ENCODE results near the gene GMFB. TPM values are rescaled to one million over a fixed set of nuclear protein-coding genes. Genes with fewer than 3 reads are reported as not detected.
"Not testable (repeated sequence)": the region's sequence is repeated elsewhere in the genome, so short reads cannot be mapped to it uniquely, and the experiment has no call there.

The GMFB gene
- total and polyA plus RNA-seq, 9 donors: 36.0 to 66.2 (median 50.4) TPM

DNA sequence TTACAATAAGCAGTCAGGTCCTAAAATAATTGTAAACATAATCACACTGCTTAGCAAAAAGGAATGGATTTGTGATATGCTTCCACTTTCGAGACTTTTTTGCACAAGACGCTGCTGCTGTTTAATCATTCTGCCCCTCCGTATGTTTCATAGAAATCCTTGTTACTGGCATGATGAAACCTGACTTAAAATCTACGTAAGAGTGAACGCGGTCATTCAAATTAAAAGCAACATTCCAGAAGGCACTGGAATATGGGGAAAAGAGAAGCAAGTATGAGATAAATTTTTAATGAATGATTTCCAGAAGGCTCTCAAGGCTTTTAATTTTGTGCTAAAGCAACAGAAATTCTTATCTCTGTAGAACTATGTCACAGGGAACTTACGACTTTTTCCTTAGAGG is 48.7 kb downstream of the GMFB start:
- H3K27me3 ChIP-seq (ENCODE audit: control insufficient read depth, insufficient read depth, low read length): no peaks in the 10 kb centered on the region
- no CpG with 5 or more reads among the region's 7 CpGs for WGBS (ENCODE audit: insufficient coverage)
- H3K36me3 ChIP-seq (ENCODE audit: control insufficient read depth, insufficient read depth, low read length): peaks cover 3% of the 10 kb centered on the region
- H3K4me3 ChIP-seq (ENCODE audit: low read length): peak overlapping the region; percentile 75
- H3K27ac ChIP-seq (ENCODE audit: low read length): peak overlapping the region; percentile 98
- peaks cover 10% of the 10 kb centered on the region for H3K4me1 ChIP-seq (ENCODE audit: control insufficient read depth, insufficient read depth, low read length)
- DNase-seq: no peak
- no peaks in the 10 kb centered on the region for H3K9me3 ChIP-seq (replicated peaks; ENCODE audit: control insufficient read depth, low read depth, low read length)

DNA sequence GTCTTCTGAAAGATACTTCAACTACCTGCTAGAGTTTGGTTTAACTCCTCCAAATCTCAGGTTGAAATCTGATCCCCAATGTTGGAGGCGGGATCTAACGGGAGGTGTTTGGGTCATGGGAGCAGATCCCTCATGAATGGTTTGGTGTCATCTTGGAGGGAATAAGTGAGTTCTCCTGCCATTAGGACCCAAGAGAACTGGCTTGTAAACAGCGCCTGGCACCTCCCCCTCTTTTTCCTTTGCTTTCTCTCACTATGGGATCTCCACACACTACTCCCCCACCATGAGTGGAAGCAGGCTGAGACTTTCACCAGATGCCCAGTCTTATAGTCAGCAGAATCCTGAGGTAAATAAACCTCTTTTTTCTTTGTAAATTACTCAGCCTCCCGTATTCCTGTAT is 50.1 kb downstream of the GMFB start:
- H3K27ac ChIP-seq (ENCODE audit: low read length): no peak overlapping the region
- peaks cover 10% of the 10 kb centered on the region for H3K4me1 ChIP-seq (ENCODE audit: control insufficient read depth, insufficient read depth, low read length)

DNA sequence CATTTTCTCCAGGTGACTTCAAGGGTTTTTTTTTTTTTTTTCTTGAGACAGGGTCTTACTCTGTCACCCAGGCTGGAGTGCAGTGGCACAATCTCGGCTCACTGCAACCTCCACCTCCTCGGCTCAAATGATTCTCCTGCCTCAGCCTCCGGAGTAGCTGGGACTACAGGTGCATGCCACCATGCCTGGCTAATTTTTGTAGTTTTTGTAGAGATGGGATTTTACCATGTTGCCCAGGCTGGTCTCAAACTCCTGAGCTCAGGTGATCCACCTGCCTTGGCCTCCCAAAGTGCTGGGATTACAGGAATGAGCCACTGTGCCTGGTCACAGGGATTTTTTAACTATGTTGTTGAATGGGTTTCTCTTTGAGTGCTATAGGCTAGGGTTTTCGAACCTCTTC is 50.8 kb downstream of the GMFB start:
- not testable (repeated sequence) for H3K27me3 ChIP-seq (ENCODE audit: control insufficient read depth, insufficient read depth, low read length); H3K36me3 ChIP-seq (ENCODE audit: control insufficient read depth, insufficient read depth, low read length); H3K9me3 ChIP-seq (replicated peaks; ENCODE audit: control insufficient read depth, low read depth, low read length); H3K4me3 ChIP-seq (ENCODE audit: low read length); DNase-seq; H3K27ac ChIP-seq (ENCODE audit: low read length)
- H3K4me1 ChIP-seq (ENCODE audit: control insufficient read depth, insufficient read depth, low read length): peaks cover 10% of the 10 kb centered on the region
- no CpG with 5 or more reads among the region's 4 CpGs for WGBS (ENCODE audit: insufficient coverage)

More for the DNA sequence above, 50.1 kb downstream of the GMFB start:
- no peaks in the 10 kb centered on the region for H3K9me3 ChIP-seq (replicated peaks; ENCODE audit: control insufficient read depth, low read depth, low read length)
- DNase-seq: no peak
- H3K27me3 ChIP-seq (ENCODE audit: control insufficient read depth, insufficient read depth, low read length): no peaks in the 10 kb centered on the region
- WGBS (ENCODE audit: insufficient coverage): no CpG with 5 or more reads among the region's 4 CpGs
- peaks cover 3% of the 10 kb centered on the region for H3K36me3 ChIP-seq (ENCODE audit: control insufficient read depth, insufficient read depth, low read length)
- no peak overlapping the region for H3K4me3 ChIP-seq (ENCODE audit: low read length)

DNA sequence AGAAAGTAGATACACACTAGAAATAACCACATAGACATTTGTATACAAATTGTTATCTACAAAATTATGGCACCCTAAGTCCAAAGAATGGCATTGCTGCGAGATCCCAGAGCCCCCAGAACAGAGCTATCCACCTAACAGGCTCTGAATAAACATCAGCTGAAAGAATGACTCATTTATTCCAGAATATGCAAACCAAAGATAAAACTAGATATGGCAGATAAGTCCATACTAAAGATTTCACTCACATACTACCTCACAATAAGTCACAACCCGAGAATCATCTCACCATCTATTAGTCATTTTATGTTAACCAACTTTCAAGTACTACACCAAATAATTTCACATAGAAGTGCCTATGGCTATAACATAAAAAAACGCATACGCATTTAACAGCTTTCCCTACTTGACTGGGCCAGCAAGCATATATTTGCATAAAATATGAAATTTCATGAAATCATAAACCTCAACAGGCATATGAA is 53.2 kb downstream of the GMFB start:
- Histone ChIP-seq H3K4me1 (ENCODE audit: control insufficient read depth, insufficient read depth, low read length) (peaks cover 5% of the 10 kb centered on the region), H3K27me3 (ENCODE audit: control insufficient read depth, insufficient read depth, low read length) (no peaks in the 10 kb centered on the region), H3K27ac (ENCODE audit: low read length) (no peak overlapping the region), H3K36me3 (ENCODE audit: control insufficient read depth, insufficient read depth, low read length) (peaks cover 8% of the 10 kb centered on the region), H3K4me3 (ENCODE audit: low read length) (no peak overlapping the region), H3K9me3 (replicated peaks; ENCODE audit: control insufficient read depth, low read depth, low read length) (no peaks in the 10 kb centered on the region)
- no peak for DNase-seq
- 73% methylated on average over 1 of the region's 4 CpGs for WGBS (ENCODE audit: insufficient coverage)

DNA sequence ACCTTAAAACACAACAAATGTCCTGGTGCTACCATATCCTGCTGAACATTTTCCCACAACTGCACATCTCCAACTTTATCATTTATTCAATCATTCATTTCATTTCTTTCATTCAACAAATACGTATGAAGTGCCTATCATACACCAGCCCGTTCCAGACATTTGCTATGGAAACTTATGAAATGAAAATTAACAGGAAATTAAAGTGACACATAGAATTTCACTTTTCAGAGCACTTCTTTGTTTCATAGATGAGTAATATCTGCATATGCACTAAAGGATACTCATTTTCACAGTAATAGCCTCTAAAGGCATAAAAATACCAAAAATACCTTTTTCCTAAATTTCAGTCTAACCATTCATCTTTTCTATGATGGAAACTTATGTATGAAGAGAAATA is 60.3 kb downstream of the GMFB start:
- no peak for DNase-seq
- no peak overlapping the region for H3K4me3 ChIP-seq (ENCODE audit: low read length)
- H3K36me3 ChIP-seq (ENCODE audit: control insufficient read depth, insufficient read depth, low read length): peaks cover 27% of the 10 kb centered on the region
- H3K9me3 ChIP-seq (replicated peaks; ENCODE audit: control insufficient read depth, low read depth, low read length): no peaks in the 10 kb centered on the region
- peak overlapping the region; percentile 73 for H3K27ac ChIP-seq (ENCODE audit: low read length)
- no peaks in the 10 kb centered on the region for H3K4me1 ChIP-seq (ENCODE audit: control insufficient read depth, insufficient read depth, low read length)
- WGBS (ENCODE audit: insufficient coverage): no CpG with 5 or more reads among the region's 2 CpGs
- H3K27me3 ChIP-seq (ENCODE audit: control insufficient read depth, insufficient read depth, low read length): no peaks in the 10 kb centered on the region

DNA sequence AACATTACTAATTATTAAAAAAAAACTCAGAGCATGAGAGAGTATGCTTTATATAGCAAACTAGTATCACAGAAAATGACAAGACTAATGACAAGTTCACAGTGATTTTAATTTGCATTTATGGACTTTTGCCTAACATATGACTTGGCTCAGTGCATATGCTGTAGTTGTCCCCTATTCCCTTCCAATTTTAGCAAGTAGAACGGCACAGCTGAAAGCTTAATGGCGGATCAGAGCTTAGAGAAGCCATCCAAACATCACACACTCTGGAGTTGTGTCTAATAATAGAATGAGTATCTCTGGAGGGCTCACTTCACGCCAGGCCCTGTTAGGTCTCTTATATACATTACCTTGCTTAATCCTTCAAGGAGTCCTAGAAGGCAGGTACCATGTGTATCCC is 60.9 kb downstream of the GMFB start:
- peak overlapping the region; percentile 73 for H3K27ac ChIP-seq (ENCODE audit: low read length)
- WGBS (ENCODE audit: insufficient coverage): no CpG with 5 or more reads among the region's 3 CpGs
- peak; percentile 34 for DNase-seq

DNA sequence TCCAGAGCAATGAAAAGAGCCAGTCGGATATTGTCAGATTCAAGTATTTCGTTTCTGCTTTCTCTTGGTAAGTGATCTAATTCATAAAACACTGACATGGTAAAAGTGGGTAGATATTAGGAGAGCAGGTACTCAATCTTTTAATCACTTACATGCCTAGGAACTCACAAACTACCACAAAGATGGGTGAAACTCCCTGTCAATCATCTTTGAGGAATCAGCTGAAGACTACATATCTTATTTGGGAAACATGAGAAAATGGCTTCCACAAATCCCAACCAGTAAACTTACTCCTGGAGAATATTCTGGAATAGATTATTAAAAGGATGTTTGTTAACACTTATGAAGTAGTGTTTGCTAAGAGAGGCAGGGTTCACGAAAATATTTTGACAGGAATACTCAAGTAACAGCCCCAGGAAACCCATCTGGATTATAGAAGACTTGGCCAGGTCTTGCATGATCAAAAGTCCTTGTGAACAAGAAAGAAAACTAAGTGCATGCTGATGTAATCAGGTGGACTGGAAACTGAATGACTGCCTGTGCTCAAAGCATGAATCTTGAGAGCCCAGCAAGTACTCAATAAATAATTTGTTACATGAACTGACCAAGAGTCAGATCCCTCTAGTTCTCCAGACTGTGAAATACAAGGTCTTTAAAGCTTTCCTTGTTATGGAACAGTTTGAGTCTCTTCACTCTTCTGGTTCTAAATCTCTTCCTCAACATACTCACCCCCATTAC is 63.1 kb downstream of the GMFB start:
- no peaks in the 10 kb centered on the region for H3K9me3 ChIP-seq (replicated peaks; ENCODE audit: control insufficient read depth, low read depth, low read length)
- no peak for DNase-seq
- 100% methylated on average over 1 of the region's 3 CpGs for WGBS (ENCODE audit: insufficient coverage)
- no peaks in the 10 kb centered on the region for H3K27me3 ChIP-seq (ENCODE audit: control insufficient read depth, insufficient read depth, low read length)
- H3K4me3 ChIP-seq (ENCODE audit: low read length): no peak overlapping the region
- H3K4me1 ChIP-seq (ENCODE audit: control insufficient read depth, insufficient read depth, low read length): no peaks in the 10 kb centered on the region
- H3K36me3 ChIP-seq (ENCODE audit: control insufficient read depth, insufficient read depth, low read length): peaks cover 23% of the 10 kb centered on the region
- no peak overlapping the region for H3K27ac ChIP-seq (ENCODE audit: low read length)

More for the DNA sequence above, 60.9 kb downstream of the GMFB start:
- Histone ChIP-seq H3K9me3 (replicated peaks; ENCODE audit: control insufficient read depth, low read depth, low read length) (no peaks in the 10 kb centered on the region), H3K4me3 (ENCODE audit: low read length) (no peak overlapping the region), H3K36me3 (ENCODE audit: control insufficient read depth, insufficient read depth, low read length) (peaks cover 27% of the 10 kb centered on the region), H3K27me3 (ENCODE audit: control insufficient read depth, insufficient read depth, low read length) (no peaks in the 10 kb centered on the region), H3K4me1 (ENCODE audit: control insufficient read depth, insufficient read depth, low read length) (no peaks in the 10 kb centered on the region)

DNA sequence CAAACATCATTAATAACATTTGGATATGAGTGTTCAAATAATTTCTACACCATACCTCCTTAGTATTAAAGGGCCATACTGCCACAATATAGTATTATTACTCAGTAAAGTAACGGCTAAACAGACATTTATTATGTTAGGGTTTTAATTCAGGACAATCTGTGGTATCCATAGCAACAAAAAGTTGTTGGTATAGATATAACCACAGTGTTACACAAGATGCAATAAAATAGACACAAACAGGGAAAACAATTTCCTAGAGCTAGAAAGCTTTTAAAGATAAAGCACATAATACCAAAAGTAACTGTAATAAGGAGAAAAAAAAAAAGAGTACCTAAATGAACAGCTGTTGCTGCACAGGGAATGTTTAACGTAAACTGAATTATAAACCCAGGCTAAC is 63.7 kb downstream of the GMFB start:
- Histone ChIP-seq H3K4me1 (ENCODE audit: control insufficient read depth, insufficient read depth, low read length) (peaks cover 2% of the 10 kb centered on the region), H3K27ac (ENCODE audit: low read length) (no peak overlapping the region), H3K9me3 (replicated peaks; ENCODE audit: control insufficient read depth, low read depth, low read length) (no peaks in the 10 kb centered on the region), H3K27me3 (ENCODE audit: control insufficient read depth, insufficient read depth, low read length) (no peaks in the 10 kb centered on the region), H3K4me3 (ENCODE audit: low read length) (no peak overlapping the region), H3K36me3 (ENCODE audit: control insufficient read depth, insufficient read depth, low read length) (peaks cover 21% of the 10 kb centered on the region)
- WGBS (ENCODE audit: insufficient coverage): no CpG with 5 or more reads among the region's 2 CpGs
- DNase-seq: no peak

Other genes starting within 250 kb of the GMFB start
- gene CDKN3, start 92.0 kb downstream of the GMFB start, total RNA-seq: 24.8 TPM
- gene CDKN3, start 92.0 kb downstream of the GMFB start, polyA plus RNA-seq (ENCODE audit: insufficient read depth in 1 of 8, insufficient read length in 8 of 8, low replicate concordance in 1 of 8): 10 to 100 TPM; 22.6 to 36.9 (median 31.1) TPM
- gene CNIH1, start 47.6 kb downstream of the GMFB start, total RNA-seq: 101 TPM
- 100 to 1,000 TPM; 160 to 196 (median 170) TPM for gene CNIH1, start 47.6 kb downstream of the GMFB start, polyA plus RNA-seq (ENCODE audit: insufficient read depth in 1 of 8, insufficient read length in 8 of 8, low replicate concordance in 1 of 8)
- 12.7 TPM for gene CGRRF1, start 20.9 kb upstream of the GMFB start, total RNA-seq
- gene CGRRF1, start 20.9 kb upstream of the GMFB start, polyA plus RNA-seq (ENCODE audit: insufficient read depth in 1 of 8, insufficient read length in 8 of 8, low replicate concordance in 1 of 8): 10 to 100 TPM; 13.7 to 17.9 (median 15.7) TPM
- gene SAMD4A, start 78.1 kb upstream of the GMFB start, total RNA-seq: 52.5 TPM
- gene SAMD4A, start 78.1 kb upstream of the GMFB start, polyA plus RNA-seq (ENCODE audit: insufficient read depth in 1 of 8, insufficient read length in 8 of 8, low replicate concordance in 1 of 8): 10 to 100 TPM; 39.5 to 74.1 (median 52.9) TPM